Astrocyte of the cerebellum (primary cell): ENCODE results near the gene NOX3.
"Not testable (repeated sequence)": the region's sequence is repeated elsewhere in the genome, so short reads cannot be mapped to it uniquely, and the experiment has no call there.

ENCODE experiments used
- DNase-seq: peaks from one replicate; pipeline ENCODE4 v3.0.0-alpha.2; 2011; ENCODE audit warnings: low read depth
- H3K4me3 ChIP-seq: 2 replicates; pipeline ENCODE4 v1.5.1; 2011; ENCODE audit warnings: mild to moderate bottlenecking, low read depth, low read length, moderate library complexity
- in situ Hi-C: cut with HindIII; loops from 2 replicates; pipeline ENCODE4 v1.10.0; 2017; ENCODE audit warnings: low sequenced_read_pairs
- TF ChIP-seq, protein P1 (sequence below): IDR thresholded peaks from 2 replicates; pipeline ENCODE4 v1.5.1; 2012; ENCODE audit warnings: low read length, low read depth, moderate library complexity, mild to moderate bottlenecking; ENCODE audit errors: missing control alignments

NOX3 gene

DNA sequence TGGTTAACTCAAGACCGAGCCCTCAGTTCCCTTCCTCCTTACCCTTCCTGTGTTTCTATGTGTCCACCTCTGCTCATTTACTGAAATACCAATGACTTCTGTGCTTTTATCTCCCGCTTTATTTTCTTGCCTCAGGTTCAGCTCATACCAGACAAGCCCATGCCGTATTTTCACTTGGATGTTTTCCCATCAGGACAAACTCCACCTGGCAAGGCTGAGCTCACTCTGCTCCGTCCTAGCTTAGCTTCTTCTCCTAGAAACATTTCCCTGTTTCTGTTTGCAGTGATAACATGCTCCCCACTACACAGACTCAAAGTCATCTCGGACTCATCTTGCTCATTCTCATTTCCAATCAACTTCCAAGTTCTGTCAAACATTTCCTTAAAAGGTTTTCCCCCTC lies 84.4 kb downstream of the NOX3 start:
- no peak overlapping the region for H3K4me3 ChIP-seq
- in situ Hi-C loops = no loop called here
- TF ChIP-seq, protein P1, sequence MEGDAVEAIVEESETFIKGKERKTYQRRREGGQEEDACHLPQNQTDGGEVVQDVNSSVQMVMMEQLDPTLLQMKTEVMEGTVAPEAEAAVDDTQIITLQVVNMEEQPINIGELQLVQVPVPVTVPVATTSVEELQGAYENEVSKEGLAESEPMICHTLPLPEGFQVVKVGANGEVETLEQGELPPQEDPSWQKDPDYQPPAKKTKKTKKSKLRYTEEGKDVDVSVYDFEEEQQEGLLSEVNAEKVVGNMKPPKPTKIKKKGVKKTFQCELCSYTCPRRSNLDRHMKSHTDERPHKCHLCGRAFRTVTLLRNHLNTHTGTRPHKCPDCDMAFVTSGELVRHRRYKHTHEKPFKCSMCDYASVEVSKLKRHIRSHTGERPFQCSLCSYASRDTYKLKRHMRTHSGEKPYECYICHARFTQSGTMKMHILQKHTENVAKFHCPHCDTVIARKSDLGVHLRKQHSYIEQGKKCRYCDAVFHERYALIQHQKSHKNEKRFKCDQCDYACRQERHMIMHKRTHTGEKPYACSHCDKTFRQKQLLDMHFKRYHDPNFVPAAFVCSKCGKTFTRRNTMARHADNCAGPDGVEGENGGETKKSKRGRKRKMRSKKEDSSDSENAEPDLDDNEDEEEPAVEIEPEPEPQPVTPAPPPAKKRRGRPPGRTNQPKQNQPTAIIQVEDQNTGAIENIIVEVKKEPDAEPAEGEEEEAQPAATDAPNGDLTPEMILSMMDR = no peak
- DNase-seq = no peak

- H3K4me3 ChIP-seq = no peak overlapping the region
- no peak for DNase-seq
- TF ChIP-seq, protein P1 = no peak
- in situ Hi-C loops = no loop called here
Observed at GRCh38 chr6:155366325-155366724, 89.3 kb downstream of the NOX3 start.

DNA sequence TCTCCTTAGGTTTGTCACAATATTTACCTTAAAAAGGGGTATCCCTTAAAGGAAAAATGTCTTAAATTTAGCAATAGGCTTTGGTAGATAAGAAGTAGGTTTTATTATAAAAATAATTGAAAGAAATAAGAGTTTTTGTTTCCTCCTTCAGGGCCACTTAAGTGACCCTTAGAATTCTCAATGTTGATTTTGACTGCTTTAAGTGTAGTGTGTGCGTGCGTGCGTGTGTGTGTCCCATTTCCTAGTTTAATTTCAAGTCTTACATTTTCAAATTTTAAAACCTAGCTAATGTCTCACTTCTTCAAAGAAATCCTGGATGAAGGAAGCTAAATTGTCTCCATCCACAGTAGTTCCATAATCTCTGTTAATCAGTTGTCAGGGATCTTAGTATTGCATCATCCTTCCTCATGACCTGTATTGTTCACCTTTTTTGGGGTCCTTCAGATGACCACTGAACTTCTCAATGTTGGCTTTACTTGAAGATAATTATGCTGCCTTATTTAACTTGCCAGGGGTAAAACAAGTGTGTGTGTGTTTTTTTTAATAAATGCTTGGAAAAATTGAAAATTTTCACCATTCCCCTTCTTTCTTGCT lies 90.7 kb downstream of the NOX3 start:
- TF ChIP-seq, protein P1 = no peak
- DNase-seq = no peak
- no peak overlapping the region for H3K4me3 ChIP-seq
- in situ Hi-C loops = no loop called here

DNA sequence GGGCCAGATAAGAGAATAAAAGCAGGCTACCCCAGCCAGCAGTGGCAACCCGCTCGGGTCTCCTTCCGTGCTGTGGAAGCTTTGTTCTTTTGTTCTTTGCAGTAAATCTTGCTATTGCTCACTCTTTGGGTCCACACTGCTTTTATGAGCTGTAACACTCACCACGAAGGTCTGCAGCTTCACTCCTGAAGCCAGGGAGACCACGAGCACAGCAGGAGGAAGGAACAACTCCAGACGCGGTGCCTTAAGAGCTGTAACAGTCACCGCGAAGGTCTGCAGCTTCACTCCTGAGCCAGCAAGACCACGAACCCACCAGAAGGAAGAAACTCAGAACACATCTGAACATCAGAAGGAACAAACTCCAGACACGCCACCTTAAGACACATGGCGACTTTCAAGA lies 91.6 kb downstream of the NOX3 start:
- in situ Hi-C loops, H3K4me3 ChIP-seq: not testable (repeated sequence)
- peak; percentile 58 for DNase-seq

DNA sequence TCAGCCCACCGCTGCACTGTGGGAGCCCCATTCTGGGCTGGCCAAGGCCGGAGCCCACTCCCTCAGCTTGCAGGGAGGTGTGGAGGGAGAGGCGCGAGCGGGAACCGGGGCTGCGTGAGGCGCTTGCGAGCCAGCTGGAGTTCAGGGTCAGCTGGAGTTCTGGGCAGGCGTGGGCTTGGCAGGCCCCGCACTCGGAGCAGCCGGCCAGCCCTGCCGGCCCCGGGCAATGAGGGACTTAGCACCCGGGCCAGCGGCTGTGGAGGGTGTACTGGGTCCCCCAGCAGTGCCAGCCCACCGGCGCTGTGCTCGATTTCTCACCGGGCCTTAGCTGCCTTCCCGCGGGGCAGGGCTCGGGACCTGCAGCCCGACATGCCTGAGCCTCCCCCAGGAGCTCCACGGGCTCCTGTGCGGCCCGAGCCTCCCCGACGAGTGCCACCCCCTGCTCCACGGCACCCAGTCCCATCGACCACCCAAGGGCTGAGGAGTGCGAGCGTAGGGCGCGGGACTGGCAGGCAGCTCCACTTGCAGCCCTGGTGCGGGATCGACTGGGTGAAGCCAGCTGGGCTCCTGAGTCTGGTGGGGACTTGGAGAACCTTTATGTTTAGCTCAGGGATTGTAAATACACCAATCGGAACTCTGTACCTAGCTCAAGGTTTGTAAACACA lies 92.5 kb downstream of the NOX3 start:
- H3K4me3 ChIP-seq, DNase-seq, in situ Hi-C loops: not testable (repeated sequence)

GRCh38 chr6:155354167-155354566 lies 101.5 kb downstream of the NOX3 start:
- DNase-seq = no peak
- H3K4me3 ChIP-seq = no peak overlapping the region
- in situ Hi-C loops = no loop called here
- TF ChIP-seq, protein P1 = no peak

GRCh38 chr6:155352811-155353210 lies 102.8 kb downstream of the NOX3 start:
- in situ Hi-C loops = no loop called here

More at GRCh38 chr6:155352811-155353210, 102.8 kb downstream of the NOX3 start:
- TF ChIP-seq, protein P1 = no peak
- no peak overlapping the region for H3K4me3 ChIP-seq
- DNase-seq = no peak
